CD14-positive monocyte (primary cell): Measurements from ENCODE around the gene ETS1. TPM values are rescaled to one million over a fixed set of nuclear protein-coding genes. Genes with fewer than 3 reads are reported as not detected.

Experiments
- DNase-seq, 3 donors: peaks; one replicate each; pipeline ENCODE4 v3.0.0-alpha.2; 2011 to 2022
- H2AFZ ChIP-seq: 2 replicates; pipeline ENCODE4 v1.6.0; 2012; ENCODE audit warnings: mild to moderate bottlenecking, low read depth, low read length, inconsistent platforms; ENCODE audit not compliant: insufficient read depth, poor library complexity, severe bottlenecking
- H3K27ac ChIP-seq, 2 donors: 1 replicate in 1 of 2; 2 replicates in 1 of 2; pipeline ENCODE4 v1.5.1; 2012 to 2013; ENCODE audit warnings: low read length in 2 of 2, control low read depth in 1 of 2, inconsistent platforms in 1 of 2, low read depth in 1 of 2, mild to moderate bottlenecking in 1 of 2
- H3K27me3 ChIP-seq, 2 donors: one replicate each; pipeline versions ENCODE4 v1.6.0 to v1.6.1; 2011 to 2013; ENCODE audit warnings: low read length in 2 of 2; ENCODE audit not compliant: control insufficient read depth in 2 of 2, insufficient read depth in 2 of 2
- H3K36me3 ChIP-seq, 2 donors: replicated peaks in 1 of 2; 1 replicate in 1 of 2; 2 replicates in 1 of 2; pipeline versions ENCODE4 v1.5.1 to v1.6.1; 2012 to 2013; ENCODE audit warnings: low read length in 2 of 2, control low read depth in 1 of 2, inconsistent platforms in 1 of 2, mild to moderate bottlenecking in 1 of 2; ENCODE audit not compliant: insufficient read depth in 2 of 2, control insufficient read depth in 1 of 2
- H3K4me1 ChIP-seq, 2 donors: 1 replicate in 1 of 2; 2 replicates in 1 of 2; pipeline versions ENCODE4 v1.5.1 to v1.6.1; 2012 to 2013; ENCODE audit warnings: low read length in 2 of 2, control low read depth in 1 of 2, inconsistent platforms in 1 of 2, mild to moderate bottlenecking in 1 of 2, moderate library complexity in 1 of 2; ENCODE audit not compliant: insufficient read depth in 2 of 2, control insufficient read depth in 1 of 2
- H3K4me2 ChIP-seq: replicated peaks from 2 replicates; pipeline ENCODE3; 2012; ENCODE audit warnings: low read length, moderate library complexity, mild to moderate bottlenecking; ENCODE audit not compliant: poor library complexity, severe bottlenecking; ENCODE audit errors: extremely low read depth
- H3K4me3 ChIP-seq, 3 experiments: fragments of 200-600 bp in 1 of 3; sonication (generic) in 1 of 3; replicated peaks in 1 of 3; 1 replicate in 2 of 3; 2 replicates in 1 of 3; pipeline ENCODE4 v1.5.1; 2011 to 2013; ENCODE audit warnings: low read length in 3 of 3, mild to moderate bottlenecking in 3 of 3, control low read depth in 2 of 3, low read depth in 2 of 3, inconsistent platforms in 1 of 3, moderate library complexity in 1 of 3
- H3K79me2 ChIP-seq: 2 replicates; pipeline ENCODE4 v1.6.0; 2012; ENCODE audit warnings: mild to moderate bottlenecking, control low read depth, inconsistent platforms, low read length, moderate library complexity; ENCODE audit not compliant: insufficient read depth
- H3K9ac ChIP-seq: 2 replicates; pipeline ENCODE4 v1.6.0; 2017; ENCODE audit warnings: low read length, mild to moderate bottlenecking; ENCODE audit not compliant: insufficient read depth, poor library complexity, severe bottlenecking
- H3K9me3 ChIP-seq, 2 donors: replicated peaks in 1 of 2; 1 replicate in 1 of 2; 2 replicates in 1 of 2; pipeline versions ENCODE4 v1.5.1 to v1.6.1; 2012 to 2013; ENCODE audit warnings: low read length in 2 of 2, control low read depth in 1 of 2; ENCODE audit not compliant: control insufficient read depth in 1 of 2, insufficient read depth in 1 of 2
- H4K20me1 ChIP-seq: 2 replicates; pipeline ENCODE4 v1.6.0; 2012; ENCODE audit warnings: mild to moderate bottlenecking, low read length, control low read depth, moderate library complexity; ENCODE audit not compliant: insufficient read depth
- H3K27ac Mint-ChIP-seq, 7 donors: one replicate each; pipeline ENCODE4 v1.8.0; 2020; ENCODE audit warnings: mild to moderate bottlenecking in 7 of 7, mixed read lengths in 7 of 7, moderate library complexity in 6 of 7, inconsistent platforms in 2 of 7
- H3K27me3 Mint-ChIP-seq, 3 donors: one replicate each; pipeline ENCODE4 v1.8.0; 2021 to 2022; ENCODE audit warnings: low read depth in 3 of 3, mild to moderate bottlenecking in 3 of 3, mixed read lengths in 3 of 3, moderate library complexity in 3 of 3, inconsistent platforms in 1 of 3
- H3K36me3 Mint-ChIP-seq, 2 donors: one replicate each; pipeline ENCODE4 v1.8.0; 2020; ENCODE audit warnings: mixed read lengths in 2 of 2, inconsistent platforms in 1 of 2, mild to moderate bottlenecking in 1 of 2
- H3K4me1 Mint-ChIP-seq: one replicate; pipeline ENCODE4 v1.8.0; 2020; ENCODE audit warnings: mild to moderate bottlenecking, mixed read lengths
- H3K4me3 Mint-ChIP-seq, 2 donors: one replicate each; pipeline ENCODE4 v1.8.0; 2020; ENCODE audit warnings: mild to moderate bottlenecking in 2 of 2, mixed read lengths in 2 of 2, moderate library complexity in 1 of 2
- H3K9me3 Mint-ChIP-seq, 7 donors: one replicate each; pipeline ENCODE4 v1.8.0; 2020 to 2022; ENCODE audit warnings: mixed read lengths in 7 of 7, mild to moderate bottlenecking in 6 of 7, moderate library complexity in 6 of 7, inconsistent platforms in 2 of 7
- CTCF ChIP-seq: fragments of 200-600 bp; IDR thresholded peaks from one replicate; pipeline ENCODE4 v1.8.0; 2022; ENCODE audit warnings: antibody characterized with exemption, mild to moderate bottlenecking
- WGBS: methylation state at CpG from one replicate; pipeline ENCODE4 v1.1.5; 2013; ENCODE audit warnings: missing lambda C conversion rate; ENCODE audit not compliant: insufficient coverage; 5-methylcytosine and 5-hydroxymethylcytosine counted together
- intact Hi-C, 2 donors: fragments of 100-400 bp; cut with micrococcal nuclease; formaldehyde crosslinking; loops; one replicate each; pipeline versions ENCODE4 v1.15.0 to v1.15.1; 2023
- polyA plus RNA-seq, 3 donors: library from polyadenylated mRNA; depleted of rRNA in 1 of 3; unstranded in 2 of 3; stranded (reverse) in 1 of 3; fragments of 300-500 nt in 2 of 3; fragments of >200 nt in 1 of 3; fragmentation: Illumina TruSeq in 2 of 3; gene quantifications; 1 replicate in 2 of 3; 2 replicates in 1 of 3; pipeline ENCODE4 v1.2.3, GENCODE V29; 2012 to 2021

Gene ETS1
- polyA plus RNA-seq, 3 donors: 0.67 to 1.6 (median 1.6) TPM

- Mint-ChIP-seq H3K27me3 (peaks cover 0 to 4% (median 1%) of the 10 kb centered on the region in 3 donors), H3K4me1 (peaks cover 10% of the 10 kb centered on the region), H3K9me3 (no peaks in the 10 kb centered on the region), H3K36me3 (peaks cover 32 to 51% of the 10 kb centered on the region in 2 donors), H3K4me3 (no peak overlapping the region), H3K27ac (no peak overlapping the region)
- WGBS: 95% methylated on average over 14 of the region's 15 CpGs
- H3K27ac ChIP-seq: no peak overlapping the region
- H3K9ac ChIP-seq: no peak overlapping the region
- no peaks in the 10 kb centered on the region for H3K79me2 ChIP-seq
- H3K4me3 ChIP-seq: no peak overlapping the region
- no peaks in the 10 kb centered on the region for H4K20me1 ChIP-seq
- H3K9me3 ChIP-seq: no peaks in the 10 kb centered on the region
- H3K4me2 ChIP-seq: no peak overlapping the region
- DNase-seq: no peak
- H3K4me1 ChIP-seq: no peaks in the 10 kb centered on the region
- no peaks in the 10 kb centered on the region for H3K27me3 ChIP-seq
- no peak overlapping the region for H2AFZ ChIP-seq
- intact Hi-C loops: no loop called here
- no peak for TF ChIP-seq CTCF
- H3K36me3 ChIP-seq: peaks cover 0 to 28% of the 10 kb centered on the region in 2 donors
These were observed 121.2 kb downstream of the ETS1 start for GRCh38 chr11:128465946-128466705.

GRCh38 chr11:128465531-128465930 is 121.8 kb downstream of the ETS1 start:
- H3K4me3 ChIP-seq: no peak overlapping the region

More at GRCh38 chr11:128465531-128465930, 121.8 kb downstream of the ETS1 start:
- intact Hi-C loops: no loop called here
- 100% methylated on average over 1 of the region's 9 CpGs for WGBS
- H3K27me3 Mint-ChIP-seq: peaks cover 0 to 2% (median 1%) of the 10 kb centered on the region in 3 donors
- H3K9me3 Mint-ChIP-seq: no peaks in the 10 kb centered on the region
- H3K9me3 ChIP-seq: no peaks in the 10 kb centered on the region
- H3K27ac ChIP-seq: no peak overlapping the region
- H3K4me1 ChIP-seq: no peaks in the 10 kb centered on the region
- H3K4me2 ChIP-seq: no peak overlapping the region
- no peaks in the 10 kb centered on the region for H4K20me1 ChIP-seq
- no peak for TF ChIP-seq CTCF
- no peak for DNase-seq
- H3K9ac ChIP-seq: no peak overlapping the region
- H3K4me3 Mint-ChIP-seq: no peak overlapping the region
- no peak overlapping the region for H2AFZ ChIP-seq
- peaks cover 0 to 34% of the 10 kb centered on the region in 2 donors for H3K36me3 ChIP-seq
- peaks cover 37 to 53% of the 10 kb centered on the region in 2 donors for H3K36me3 Mint-ChIP-seq
- H3K27me3 ChIP-seq: no peaks in the 10 kb centered on the region
- no peaks in the 10 kb centered on the region for H3K79me2 ChIP-seq
- H3K4me1 Mint-ChIP-seq: peaks cover 7% of the 10 kb centered on the region
- H3K27ac Mint-ChIP-seq: no peak overlapping the region
